ENCODE data around the gene RPF1.
"Not testable (repeated sequence)": the region's sequence is repeated elsewhere in the genome, so short reads cannot be mapped to it uniquely, and the experiment has no call there.

Gene RPF1

GRCh38 chr1:84436876-84437655, 42.0 kb upstream of the RPF1 start:
- DNase-seq (ENCODE audit: extremely low read depth, insufficient read length) = no peak

GRCh38 chr1:84442256-84442655, 36.8 kb upstream of the RPF1 start:
- H3K4me3 ChIP-seq (replicated peaks; ENCODE audit: low read depth, low read length) = no peak overlapping the region
- no peaks in the 10 kb centered on the region for H3K36me3 ChIP-seq (ENCODE audit: control insufficient read depth, insufficient read depth, low read length)
- peak; percentile 68 for DNase-seq (ENCODE audit: extremely low read depth, insufficient read length)
- H3K27me3 ChIP-seq (replicated peaks; ENCODE audit: control insufficient read depth, insufficient read depth, low read length) = no peaks in the 10 kb centered on the region
- peak; percentile 40 for TF ChIP-seq CTCF (IDR thresholded peaks at IDR 0.05; ENCODE audit: insufficient read depth, low read length, poor library complexity, severe bottlenecking)

More at GRCh38 chr1:84436876-84437655, 42.0 kb upstream of the RPF1 start:
- no peak for TF ChIP-seq CTCF (IDR thresholded peaks at IDR 0.05; ENCODE audit: insufficient read depth, low read length, poor library complexity, severe bottlenecking)
- Histone ChIP-seq H3K36me3 (ENCODE audit: control insufficient read depth, insufficient read depth, low read length) (no peaks in the 10 kb centered on the region), H3K27me3 (replicated peaks; ENCODE audit: control insufficient read depth, insufficient read depth, low read length) (no peaks in the 10 kb centered on the region), H3K4me3 (replicated peaks; ENCODE audit: low read depth, low read length) (no peak overlapping the region)

- not testable (repeated sequence) for H3K4me3 ChIP-seq (replicated peaks; ENCODE audit: low read depth, low read length); H3K36me3 ChIP-seq (ENCODE audit: control insufficient read depth, insufficient read depth, low read length); H3K27me3 ChIP-seq (replicated peaks; ENCODE audit: control insufficient read depth, insufficient read depth, low read length); DNase-seq (ENCODE audit: extremely low read depth, insufficient read length)
Measured at GRCh38 chr1:84442747-84443646, 36.1 kb upstream of the RPF1 start.

GRCh38 chr1:84448704-84449103, 30.4 kb upstream of the RPF1 start:
- H3K4me3 ChIP-seq (replicated peaks; ENCODE audit: low read depth, low read length); DNase-seq (ENCODE audit: extremely low read depth, insufficient read length); H3K27me3 ChIP-seq (replicated peaks; ENCODE audit: control insufficient read depth, insufficient read depth, low read length); H3K36me3 ChIP-seq (ENCODE audit: control insufficient read depth, insufficient read depth, low read length): not testable (repeated sequence)

- no peak for DNase-seq (ENCODE audit: extremely low read depth, insufficient read length)
Measured at GRCh38 chr1:84450910-84451309, 28.2 kb upstream of the RPF1 start.

GRCh38 chr1:84452436-84452835, 26.6 kb upstream of the RPF1 start:
- TF ChIP-seq CTCF (IDR thresholded peaks at IDR 0.05; ENCODE audit: insufficient read depth, low read length, poor library complexity, severe bottlenecking) = no peak
- H3K4me3 ChIP-seq (replicated peaks; ENCODE audit: low read depth, low read length) = no peak overlapping the region
- no peak for DNase-seq (ENCODE audit: extremely low read depth, insufficient read length)
- no peaks in the 10 kb centered on the region for H3K27me3 ChIP-seq (replicated peaks; ENCODE audit: control insufficient read depth, insufficient read depth, low read length)
- no peaks in the 10 kb centered on the region for H3K36me3 ChIP-seq (ENCODE audit: control insufficient read depth, insufficient read depth, low read length)

More at GRCh38 chr1:84450910-84451309, 28.2 kb upstream of the RPF1 start:
- no peak overlapping the region for H3K4me3 ChIP-seq (replicated peaks; ENCODE audit: low read depth, low read length)
- H3K36me3 ChIP-seq (ENCODE audit: control insufficient read depth, insufficient read depth, low read length) = no peaks in the 10 kb centered on the region
- no peak for TF ChIP-seq CTCF (IDR thresholded peaks at IDR 0.05; ENCODE audit: insufficient read depth, low read length, poor library complexity, severe bottlenecking)
- no peaks in the 10 kb centered on the region for H3K27me3 ChIP-seq (replicated peaks; ENCODE audit: control insufficient read depth, insufficient read depth, low read length)

All from GM06990 (cell line).